WTC11 (cell line): Measurements from ENCODE around the gene PIGQ. TPM values are rescaled to one million over a fixed set of nuclear protein-coding genes. Genes with fewer than 3 reads are reported as not detected.

ENCODE experiments used
- ATAC-seq: fragments of 200-7000 bp; cut with Tn5 transposase; 2 replicates; pipeline ENCODE4 v1.10.0; 2021; ENCODE audit warnings: mild to moderate bottlenecking, moderate library complexity
- CTCF ChIA-PET: fragments of 300-600 bp; sonication (Branson Sonifier 250); formaldehyde crosslinking; loops from one replicate; lab custom pipeline; 2021; ENCODE audit warnings: antibody characterized with exemption; lab: Charles Lee
- POLR2A ChIA-PET: fragments of 350-600 bp; sonication (Branson Sonifier 250); formaldehyde crosslinking; loops from one replicate; lab custom pipeline; 2021; ENCODE audit warnings: antibody characterized with exemption; lab: Charles Lee
- DNase-seq: peaks from one replicate; pipeline ENCODE4 v3.0.0; 2021; ENCODE audit warnings: low spot score
- H3K27ac Mint-ChIP-seq: 2 replicates; pipeline ENCODE4 v1.8.0; 2021; ENCODE audit warnings: mixed read lengths
- H3K27me3 Mint-ChIP-seq: 2 replicates; pipeline ENCODE4 v1.8.0; 2021; ENCODE audit warnings: low read depth, mild to moderate bottlenecking, moderate library complexity, mixed read lengths
- H3K36me3 Mint-ChIP-seq: 2 replicates; pipeline ENCODE4 v1.8.0; 2021; ENCODE audit warnings: mixed read lengths
- H3K4me1 Mint-ChIP-seq: 2 replicates; pipeline ENCODE4 v1.8.0; 2022; ENCODE audit warnings: mixed read lengths
- H3K4me3 Mint-ChIP-seq: 2 replicates; pipeline ENCODE4 v1.8.0; 2021; ENCODE audit warnings: mild to moderate bottlenecking, moderate library complexity, mixed read lengths
- H3K9me3 Mint-ChIP-seq: 2 replicates; pipeline ENCODE4 v1.8.0; 2021; ENCODE audit warnings: mixed read lengths
- AFF4 ChIP-seq: sonication (generic); formaldehyde crosslinking; IDR thresholded peaks from 2 replicates; pipeline ENCODE4 v1.8.1; 2023; ENCODE audit warnings: mild to moderate bottlenecking, missing genetic modification reagents, borderline replicate concordance
- CDX4 ChIP-seq: fragments of 250-450 bp; sonication (Bioruptor Pico); IDR thresholded peaks from 2 replicates; pipeline ENCODE4 v1.9.0; 2021; ENCODE audit warnings: moderate library complexity, mild to moderate bottlenecking, inconsistent platforms, borderline replicate concordance
- E2F5 ChIP-seq: sonication (generic); formaldehyde crosslinking; IDR thresholded peaks from 2 replicates; pipeline ENCODE4 v1.8.1; 2022; ENCODE audit warnings: mild to moderate bottlenecking, moderate library complexity, missing genetic modification reagents
- ELF4 ChIP-seq: sonication (generic); formaldehyde crosslinking; IDR thresholded peaks from 2 replicates; pipeline ENCODE4 v1.8.1; 2022; ENCODE audit warnings: low read depth, mild to moderate bottlenecking, moderate library complexity, missing genetic modification reagents
- ERG ChIP-seq: fragments of 250-450 bp; sonication (Bioruptor Pico); IDR thresholded peaks from 2 replicates; pipeline ENCODE4 v1.8.0; 2021; ENCODE audit warnings: mild to moderate bottlenecking
- FOXP1 ChIP-seq: sonication (generic); formaldehyde crosslinking; IDR thresholded peaks from 2 replicates; pipeline ENCODE4 v1.8.0; 2022; ENCODE audit warnings: missing genetic modification reagents, mild to moderate bottlenecking, moderate library complexity, borderline replicate concordance
- FOXP4 ChIP-seq: sonication (generic); formaldehyde crosslinking; IDR thresholded peaks from 2 replicates; pipeline ENCODE4 v1.8.0; 2022; ENCODE audit warnings: mild to moderate bottlenecking, missing genetic modification reagents
- GABPB1 ChIP-seq: sonication (generic); formaldehyde crosslinking; IDR thresholded peaks from 2 replicates; pipeline ENCODE4 v1.8.1; 2023; ENCODE audit warnings: mild to moderate bottlenecking, missing genetic modification reagents
- NR1H2 ChIP-seq: sonication (generic); formaldehyde crosslinking; IDR thresholded peaks from 2 replicates; pipeline ENCODE4 v1.9.0; 2021; ENCODE audit warnings: mild to moderate bottlenecking, moderate library complexity, missing genetic modification reagents
- SMAD4 ChIP-seq: sonication (generic); formaldehyde crosslinking; IDR thresholded peaks from 2 replicates; pipeline ENCODE4 v1.8.0; 2022; ENCODE audit warnings: mild to moderate bottlenecking, missing genetic modification reagents
- ZSCAN18 ChIP-seq: fragments of 250-450 bp; sonication (Bioruptor Pico); IDR thresholded peaks from 2 replicates; pipeline ENCODE4 v2.1.2; 2022; ENCODE audit warnings: mild to moderate bottlenecking, moderate library complexity
- total RNA-seq: library from RNA; stranded (reverse); gene quantifications from 3 replicates; pipeline ENCODE4 v1.2.3, GENCODE V29; 2021

Gene PIGQ
- total RNA-seq, 1 experiment from 2014 or later = 63.7 TPM

- 0 out of 2 replicates have a peak, but pooled peaks have one; percentile 59 for TF ChIP-seq FOXP1 (CRISPR knock-in tag)
- TF ChIP-seq SMAD4 (CRISPR knock-in tag) = no peak
- no peak for TF ChIP-seq ERG (CRISPR knock-in tag)
- TF ChIP-seq AFF4 = no peak
- no peak for TF ChIP-seq ZSCAN18 (CRISPR knock-in tag)
- TF ChIP-seq FOXP4 = no peak
- peak; percentile 51; the same call in 1 of the 2 replicates for TF ChIP-seq GABPB1 (CRISPR knock-in tag)
- TF ChIP-seq, all 79 proteins: peak for 4
Observed at GRCh38 chr16:610513-611381, 41.0 kb downstream of the PIGQ start (continued).

- Mint-ChIP-seq H3K36me3 (peaks cover 15% of the 10 kb centered on the region), H3K4me1 (peaks cover 3% of the 10 kb centered on the region), H3K27me3 (no peaks in the 10 kb centered on the region), H3K9me3 (no peaks in the 10 kb centered on the region), H3K27ac (peak overlapping the region; percentile 53; the same call in 1 of the 2 replicates), H3K4me3 (no peak overlapping the region)
- POLR2A ChIA-PET = no interaction called here
- ATAC-seq (no peak), DNase-seq (no peak)
- CTCF ChIA-PET = no interaction called here
- TF ChIP-seq CDX4 (no peak), ELF4 (CRISPR knock-in tag) (no peak), E2F5 (CRISPR knock-in tag) (no peak), NR1H2 (CRISPR knock-in tag) (no peak)
Observed at GRCh38 chr16:615122-615521, 45.4 kb downstream of the PIGQ start.
